ENCODE data around the gene MYBPC3.
A peak's percentile ranks its signal among the peaks of the same experiment; 100 is the strongest.

Gene MYBPC3

DNA sequence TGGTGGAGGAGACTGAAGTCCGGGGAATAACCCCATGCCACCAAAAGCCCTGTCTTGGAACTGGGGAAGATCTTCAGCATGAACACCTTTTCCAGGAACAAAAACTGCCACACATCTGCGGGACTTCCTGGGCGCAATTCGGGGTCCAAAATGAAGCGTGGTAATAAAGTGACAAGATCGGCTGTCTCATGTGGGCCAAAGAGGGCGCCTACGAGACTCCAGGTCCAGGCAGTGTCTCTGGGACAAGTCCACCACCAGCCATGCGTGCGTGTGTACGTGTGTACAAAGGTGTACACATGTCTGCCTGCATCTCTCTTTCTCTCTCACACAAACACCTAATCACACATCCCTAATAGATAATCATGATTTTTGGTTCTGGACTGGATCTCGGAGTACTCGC, 8.9 kb upstream of the MYBPC3 start:
- TF ChIP-seq POLR2AphosphoS5 (IDR thresholded peaks at IDR 0.05; ENCODE audit: low read depth, low read length) (no peak), PAX5 (IDR thresholded peaks at IDR 0.05; ENCODE audit: insufficient read depth, low read length, severe bottlenecking) (no peak), TAF1 (IDR thresholded peaks at IDR 0.05; ENCODE audit: low read depth, low read length) (no peak), POU2F2 (IDR thresholded peaks at IDR 0.05; ENCODE audit: low read depth, low read length) (no peak), POLR2A (IDR thresholded peaks at IDR 0.05; ENCODE audit: low read depth, low read length) (no peak), SPI1 (IDR thresholded peaks at IDR 0.05; ENCODE audit: low read depth, low read length) (no peak)
- peak; percentile 48 for FAIRE-seq

DNA sequence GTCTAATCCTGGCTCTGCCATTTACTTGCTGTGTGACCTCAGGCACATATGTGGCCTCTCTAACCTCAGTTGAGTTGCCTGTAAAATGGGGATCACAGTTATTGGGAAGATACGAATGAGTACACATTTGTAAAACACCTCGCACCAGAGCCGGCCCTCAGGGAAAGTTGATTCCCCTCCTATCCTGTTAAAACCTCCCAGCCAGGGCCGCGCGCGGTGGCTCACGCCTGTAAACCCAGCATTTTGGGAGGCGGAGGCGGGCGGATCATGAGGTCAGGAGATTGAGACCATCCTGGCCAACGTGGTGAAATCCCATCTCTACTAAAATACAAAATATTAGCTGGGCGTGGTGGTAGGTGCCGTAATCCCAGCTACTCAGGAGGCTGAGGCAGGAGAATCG, 7.8 kb upstream of the MYBPC3 start:
- TF ChIP-seq POU2F2 (IDR thresholded peaks at IDR 0.05; ENCODE audit: low read depth, low read length) (no peak), TAF1 (IDR thresholded peaks at IDR 0.05; ENCODE audit: low read depth, low read length) (no peak), POLR2AphosphoS5 (IDR thresholded peaks at IDR 0.05; ENCODE audit: low read depth, low read length) (no peak), POLR2A (IDR thresholded peaks at IDR 0.05; ENCODE audit: low read depth, low read length) (no peak), SPI1 (IDR thresholded peaks at IDR 0.05; ENCODE audit: low read depth, low read length) (no peak), PAX5 (IDR thresholded peaks at IDR 0.05; ENCODE audit: insufficient read depth, low read length, severe bottlenecking) (no peak)
- no peak for FAIRE-seq
- DNase-seq (ENCODE audit: insufficient read length, low spot score) = no peak

More for the DNA sequence above, 8.9 kb upstream of the MYBPC3 start:
- DNase-seq (ENCODE audit: insufficient read length, low spot score) = no peak

DNA sequence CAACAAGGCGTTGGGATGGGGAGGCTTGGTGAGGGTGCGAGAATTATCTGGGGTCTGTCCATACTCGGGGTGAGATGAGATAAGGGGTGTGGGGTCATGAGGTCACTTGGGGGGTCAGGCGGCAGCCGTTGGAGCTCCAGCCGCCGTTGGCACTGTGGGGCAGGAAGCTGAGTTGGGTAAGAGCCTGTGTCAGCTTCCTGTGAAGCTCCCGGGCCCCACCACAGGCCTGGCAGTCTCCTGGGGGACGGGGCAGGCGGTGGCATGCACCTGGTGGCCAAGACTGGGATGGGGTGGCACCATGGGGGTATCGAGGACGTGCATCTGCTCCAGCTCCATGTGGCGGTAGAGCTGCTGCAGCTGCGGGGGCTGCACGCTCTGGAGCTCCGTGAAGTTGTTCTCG, 7.1 kb upstream of the MYBPC3 start:
- DNase-seq (ENCODE audit: insufficient read length, low spot score) (no peak), FAIRE-seq (no peak)
- TF ChIP-seq TAF1 (IDR thresholded peaks at IDR 0.05; ENCODE audit: low read depth, low read length) = no peak

DNA sequence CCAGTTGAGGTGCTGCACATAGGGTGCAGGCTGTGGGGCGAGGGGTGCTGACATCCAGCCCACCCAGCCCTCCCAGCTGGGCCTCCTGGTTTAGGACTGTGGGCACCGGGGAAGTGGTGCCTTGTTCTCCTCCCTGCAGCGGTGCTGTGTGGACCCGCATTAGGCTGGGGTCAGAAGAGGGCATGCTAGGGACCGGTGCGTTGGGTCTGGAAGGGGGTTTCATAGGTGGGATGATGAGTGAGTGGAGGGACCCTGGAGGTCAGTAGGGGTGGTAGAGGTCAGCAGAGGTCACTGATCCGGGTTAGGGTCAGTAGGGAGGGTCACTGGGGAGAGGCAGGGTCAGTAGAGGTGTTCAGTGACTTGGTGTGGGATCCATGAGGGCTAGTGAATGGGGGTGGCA, 6.7 kb upstream of the MYBPC3 start:
- no peak for FAIRE-seq
- no peak for DNase-seq (ENCODE audit: insufficient read length, low spot score)
- TF ChIP-seq SPI1 (IDR thresholded peaks at IDR 0.05; ENCODE audit: low read depth, low read length) (no peak), POU2F2 (IDR thresholded peaks at IDR 0.05; ENCODE audit: low read depth, low read length) (no peak), POLR2A (IDR thresholded peaks at IDR 0.05; ENCODE audit: low read depth, low read length) (no peak), PAX5 (IDR thresholded peaks at IDR 0.05; ENCODE audit: insufficient read depth, low read length, severe bottlenecking) (no peak), TAF1 (IDR thresholded peaks at IDR 0.05; ENCODE audit: low read depth, low read length) (no peak), POLR2AphosphoS5 (IDR thresholded peaks at IDR 0.05; ENCODE audit: low read depth, low read length) (no peak)

DNA sequence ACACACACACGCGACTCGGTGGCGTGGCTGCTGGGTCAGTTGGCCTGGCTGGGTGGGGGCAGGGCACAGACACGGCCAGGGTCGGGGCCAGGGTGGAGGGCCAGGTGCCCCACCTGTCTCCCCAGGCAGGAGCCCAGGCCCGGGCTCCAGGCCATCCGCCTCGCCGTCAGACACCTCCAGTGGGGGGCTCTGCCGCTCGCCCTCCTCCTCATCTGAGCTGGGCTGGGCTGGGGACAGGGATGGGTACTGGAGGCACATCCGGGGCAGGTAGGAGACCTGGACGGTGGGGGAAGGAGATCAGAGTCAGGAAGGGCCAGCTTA, 6.2 kb upstream of the MYBPC3 start:
- DNase-seq (ENCODE audit: insufficient read length, low spot score) (no peak), FAIRE-seq (no peak)

DNA sequence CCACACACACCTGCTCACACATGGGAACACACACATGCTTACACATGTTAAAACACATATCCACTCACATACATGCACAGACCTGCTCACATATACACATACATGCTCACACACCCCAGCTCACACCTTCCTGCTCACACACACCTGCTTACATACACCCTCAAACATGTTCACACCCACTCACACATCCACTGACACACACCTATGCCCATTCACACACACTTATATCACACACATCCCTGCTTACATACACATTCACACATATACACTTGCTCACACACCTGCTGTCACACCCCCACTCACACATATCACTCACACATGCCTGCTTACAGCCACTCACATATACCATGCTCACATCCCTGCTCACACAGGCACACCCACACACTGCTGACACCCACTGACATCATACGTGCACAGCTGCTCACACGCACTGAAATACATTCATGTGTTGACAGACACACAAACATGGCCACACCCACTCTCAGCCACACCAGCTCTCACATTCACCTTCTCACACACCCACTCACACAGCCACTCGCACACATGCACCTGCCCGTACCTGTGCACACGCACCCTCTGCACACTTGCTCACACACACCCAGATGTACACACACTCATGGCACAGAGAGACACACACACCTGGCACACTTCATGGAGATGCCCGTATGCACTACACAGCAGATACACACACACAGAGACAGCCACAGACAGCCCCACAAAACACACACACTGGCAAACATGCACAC, 5.7 kb upstream of the MYBPC3 start:
- no peak for DNase-seq (ENCODE audit: insufficient read length, low spot score)
- TF ChIP-seq SPI1 (IDR thresholded peaks at IDR 0.05; ENCODE audit: low read depth, low read length) = no peak
- no peak for TF ChIP-seq PAX5 (IDR thresholded peaks at IDR 0.05; ENCODE audit: insufficient read depth, low read length, severe bottlenecking)
- no peak for TF ChIP-seq POLR2AphosphoS5 (IDR thresholded peaks at IDR 0.05; ENCODE audit: low read depth, low read length)
- no peak for TF ChIP-seq POLR2A (IDR thresholded peaks at IDR 0.05; ENCODE audit: low read depth, low read length)
- TF ChIP-seq TAF1 (IDR thresholded peaks at IDR 0.05; ENCODE audit: low read depth, low read length) = no peak
- TF ChIP-seq POU2F2 (IDR thresholded peaks at IDR 0.05; ENCODE audit: low read depth, low read length) = no peak
- peak; percentile 82 for FAIRE-seq

More for the DNA sequence above, 6.2 kb upstream of the MYBPC3 start:
- no peak for TF ChIP-seq SPI1 (IDR thresholded peaks at IDR 0.05; ENCODE audit: low read depth, low read length)
- no peak for TF ChIP-seq PAX5 (IDR thresholded peaks at IDR 0.05; ENCODE audit: insufficient read depth, low read length, severe bottlenecking)
- TF ChIP-seq TAF1 (IDR thresholded peaks at IDR 0.05; ENCODE audit: low read depth, low read length) = no peak
- no peak for TF ChIP-seq POLR2A (IDR thresholded peaks at IDR 0.05; ENCODE audit: low read depth, low read length)
- TF ChIP-seq POLR2AphosphoS5 (IDR thresholded peaks at IDR 0.05; ENCODE audit: low read depth, low read length) = no peak

DNA sequence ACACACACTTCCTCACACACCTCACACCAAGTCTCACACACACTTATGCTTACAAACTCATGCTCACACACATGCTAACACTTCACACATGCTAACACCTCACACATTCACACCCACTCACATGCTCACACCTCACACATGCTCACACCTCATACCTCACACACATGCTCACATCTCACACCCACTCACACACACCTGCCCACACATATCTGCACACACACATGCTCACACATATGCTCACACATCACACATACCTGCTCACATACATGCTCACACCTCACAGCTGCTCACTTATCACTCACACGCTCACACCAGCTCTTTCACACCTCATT, 4.5 kb upstream of the MYBPC3 start:
- DNase-seq (ENCODE audit: insufficient read length, low spot score) (no peak), FAIRE-seq (peak; percentile 93)
- TF ChIP-seq PAX5 (IDR thresholded peaks at IDR 0.05; ENCODE audit: insufficient read depth, low read length, severe bottlenecking) (no peak), TAF1 (IDR thresholded peaks at IDR 0.05; ENCODE audit: low read depth, low read length) (no peak), SPI1 (IDR thresholded peaks at IDR 0.05; ENCODE audit: low read depth, low read length) (no peak), POU2F2 (IDR thresholded peaks at IDR 0.05; ENCODE audit: low read depth, low read length) (no peak), POLR2AphosphoS5 (IDR thresholded peaks at IDR 0.05; ENCODE audit: low read depth, low read length) (no peak), POLR2A (IDR thresholded peaks at IDR 0.05; ENCODE audit: low read depth, low read length) (no peak)

DNA sequence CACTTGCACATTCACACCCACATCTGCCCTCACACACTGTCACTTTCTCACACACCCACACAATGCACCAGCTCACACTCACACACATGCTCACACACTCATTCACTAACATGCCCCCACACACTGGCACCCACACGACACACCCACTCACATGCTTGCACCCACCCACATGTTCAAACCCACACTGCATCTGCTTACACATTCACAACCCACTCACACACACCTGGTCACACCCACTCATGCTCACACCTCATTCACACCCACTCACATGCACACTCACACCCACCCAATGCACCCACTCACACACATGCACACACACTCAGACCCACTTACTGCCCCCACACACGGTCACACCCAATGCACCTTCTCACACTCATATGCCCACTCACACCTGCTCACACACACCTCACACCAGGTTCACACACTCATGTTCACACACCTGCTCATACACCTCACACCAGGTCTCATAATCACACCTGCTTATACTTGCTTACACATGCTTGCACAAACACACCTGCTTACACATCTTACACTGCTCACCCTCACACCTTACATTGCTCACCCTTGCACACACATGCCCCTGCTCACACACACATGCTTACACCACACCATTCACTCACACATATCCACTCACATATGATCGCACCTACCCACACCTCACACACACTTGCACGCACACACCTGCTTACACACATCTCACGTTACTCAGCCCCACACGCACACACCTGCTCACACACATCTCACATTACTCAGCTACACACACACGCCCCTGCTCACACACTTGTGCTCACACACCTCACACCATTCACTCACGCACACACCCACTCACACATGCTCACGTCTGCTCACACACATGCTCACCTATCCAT, 3.9 kb upstream of the MYBPC3 start:
- TF ChIP-seq TAF1 (IDR thresholded peaks at IDR 0.05; ENCODE audit: low read depth, low read length) = no peak
- no peak for TF ChIP-seq PAX5 (IDR thresholded peaks at IDR 0.05; ENCODE audit: insufficient read depth, low read length, severe bottlenecking)
- no peak for TF ChIP-seq POU2F2 (IDR thresholded peaks at IDR 0.05; ENCODE audit: low read depth, low read length)
- TF ChIP-seq SPI1 (IDR thresholded peaks at IDR 0.05; ENCODE audit: low read depth, low read length) = no peak
- TF ChIP-seq POLR2A (IDR thresholded peaks at IDR 0.05; ENCODE audit: low read depth, low read length) = no peak
- no peak for TF ChIP-seq POLR2AphosphoS5 (IDR thresholded peaks at IDR 0.05; ENCODE audit: low read depth, low read length)
- FAIRE-seq (no peak), DNase-seq (ENCODE audit: insufficient read length, low spot score) (no peak)

DNA sequence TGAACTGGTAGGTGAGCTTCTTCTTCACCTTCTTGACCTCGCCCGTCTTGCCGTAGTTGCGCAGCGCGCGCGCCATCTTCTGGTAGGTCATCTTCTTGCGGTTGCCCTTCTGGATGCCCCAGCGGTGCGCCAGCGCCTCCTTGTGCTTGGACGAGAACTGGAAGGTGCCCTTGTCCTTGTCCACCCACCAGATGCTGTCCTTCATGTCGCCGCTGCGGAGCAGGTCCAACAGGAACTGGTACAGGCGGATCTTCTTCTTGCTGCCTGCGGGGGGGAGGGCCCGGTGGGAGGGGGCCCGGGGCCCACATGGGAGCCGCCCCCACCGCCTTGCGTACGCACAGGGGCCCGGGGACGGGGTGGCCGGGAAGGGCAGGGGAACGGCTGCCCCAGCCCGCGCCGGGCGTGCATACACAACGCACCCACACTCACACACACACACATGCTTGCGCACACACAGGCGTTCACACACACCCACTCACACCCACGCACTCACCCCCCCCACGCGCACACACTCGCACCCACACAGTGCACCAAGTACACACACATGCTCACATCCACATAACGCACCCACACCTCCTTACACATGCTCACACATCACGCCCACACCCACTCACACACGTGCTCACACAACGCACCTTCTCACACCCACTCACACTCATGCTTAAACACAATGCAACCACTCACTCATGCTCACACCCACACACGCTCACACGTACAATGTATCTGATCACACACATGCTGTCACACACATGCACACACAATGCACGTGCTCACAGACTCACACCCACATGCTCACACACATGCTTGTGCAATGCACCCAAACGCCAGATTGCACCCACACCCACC, 3.0 kb upstream of the MYBPC3 start:
- no peak for FAIRE-seq
- no peak for TF ChIP-seq POU2F2 (IDR thresholded peaks at IDR 0.05; ENCODE audit: low read depth, low read length)
- 0 out of 2 replicates have a peak, but pooled peaks have one; percentile 55 for TF ChIP-seq POLR2AphosphoS5 (IDR thresholded peaks at IDR 0.05; ENCODE audit: low read depth, low read length)
- no peak for DNase-seq (ENCODE audit: insufficient read length, low spot score)
